GM12878 (cell line): ENCODE results near the gene ETS1.

Experiments
- CHD4 ChIP-seq: fragments of 200-600 bp; sonication (generic); IDR thresholded peaks from 2 replicates; pipeline ENCODE4 v1.6.1; 2016; ENCODE audit warnings: mild to moderate bottlenecking
- CREB1 ChIP-seq: IDR thresholded peaks from 2 replicates; pipeline ENCODE4 v1.6.1; 2012; ENCODE audit warnings: low read depth, mild to moderate bottlenecking, inconsistent platforms
- CTCF ChIP-seq, 3 experiments: IDR thresholded peaks in 2 of 3; conservative IDR thresholded peaks in 1 of 3; 2 replicates each; pipeline ENCODE4 v1.5.1; 2011; ENCODE audit warnings: low read depth in 3 of 3, low read length in 3 of 3, mild to moderate bottlenecking in 3 of 3, control low read depth in 2 of 3, moderate library complexity in 2 of 3, inconsistent platforms in 1 of 3, mixed read lengths in 1 of 3; ENCODE audit not compliant: control insufficient read depth in 2 of 3, insufficient read depth in 1 of 3; ENCODE audit errors: extremely low read depth in 1 of 3
- EZH2 ChIP-seq: IDR thresholded peaks from 2 replicates; pipeline ENCODE4 v1.6.1; 2012; ENCODE audit warnings: low read depth, mild to moderate bottlenecking, control low read depth, inconsistent platforms, low read length, borderline replicate concordance; ENCODE audit not compliant: control insufficient read depth
- MAX ChIP-seq: IDR thresholded peaks from 2 replicates; pipeline ENCODE4 v1.6.1; 2012; ENCODE audit warnings: low read depth, low read length, improper control_type of control experiment
- NFYA ChIP-seq: IDR thresholded peaks from 2 replicates; pipeline ENCODE4 v1.6.1; 2011; ENCODE audit warnings: low read depth, mild to moderate bottlenecking, low read length, improper control_type of control experiment, borderline replicate concordance
- RAD21 ChIP-seq: IDR thresholded peaks from 2 replicates; pipeline ENCODE4 v1.6.1; 2011; ENCODE audit warnings: mild to moderate bottlenecking, low read depth, low read length, moderate library complexity; ENCODE audit not compliant: insufficient read depth
- SMC3 ChIP-seq: IDR thresholded peaks from 2 replicates; pipeline ENCODE4 v1.6.1; 2011; ENCODE audit warnings: low read length, improper control_type of control experiment, borderline replicate concordance
- TARDBP ChIP-seq: IDR thresholded peaks from 2 replicates; pipeline ENCODE4 v1.6.1; 2016; ENCODE audit warnings: borderline replicate concordance
- ZBTB33 ChIP-seq: fragments of 450-650 bp; IDR thresholded peaks from 2 replicates; pipeline ENCODE4 v1.6.1; 2017; ENCODE audit warnings: mild to moderate bottlenecking
- ZNF24 ChIP-seq: fragments of 450-650 bp; IDR thresholded peaks from 2 replicates; pipeline ENCODE4 v1.6.1; 2017; ENCODE audit warnings: antibody characterized with exemption, mild to moderate bottlenecking

GRCh38 chr11:128565881-128566280, 21.5 kb downstream of the ETS1 start:
- TF ChIP-seq CTCF (IDR thresholded peaks at IDR 0.05 in 2 of 3, conservative IDR thresholded peaks at IDR 0.05 in 1 of 3; ENCODE audit: control insufficient read depth in 2 of 3, extremely low read depth in 1 of 3, insufficient read depth in 1 of 3, low read depth in 3 of 3, low read length in 3 of 3) (no peak), ZNF24 (no peak), CREB1 (no peak), RAD21 (no peak), ZBTB33 (no peak), SMC3 (no peak), MAX (no peak), EZH2 (no peak), CHD4 (no peak), NFYA (no peak), TARDBP (no peak)
